Fibroblast of skin of right biceps (primary cell): ENCODE results near the gene GTSF1L.
"Not testable (repeated sequence)": the region's sequence is repeated elsewhere in the genome, so short reads cannot be mapped to it uniquely, and the experiment has no call there.

ENCODE experiments used
- DNase-seq: peaks from one replicate; pipeline ENCODE4 v3.0.0-alpha.2; 2013

The GTSF1L gene

GRCh38 chr20:43726811-43727338 lies at the start of gene GTSF1L:
GTSF1L (minus strand) TSS chr20:43727002; CDS start chr20:43726694, 308 bp downstream.
- peak; percentile 69 for DNase-seq

DNA sequence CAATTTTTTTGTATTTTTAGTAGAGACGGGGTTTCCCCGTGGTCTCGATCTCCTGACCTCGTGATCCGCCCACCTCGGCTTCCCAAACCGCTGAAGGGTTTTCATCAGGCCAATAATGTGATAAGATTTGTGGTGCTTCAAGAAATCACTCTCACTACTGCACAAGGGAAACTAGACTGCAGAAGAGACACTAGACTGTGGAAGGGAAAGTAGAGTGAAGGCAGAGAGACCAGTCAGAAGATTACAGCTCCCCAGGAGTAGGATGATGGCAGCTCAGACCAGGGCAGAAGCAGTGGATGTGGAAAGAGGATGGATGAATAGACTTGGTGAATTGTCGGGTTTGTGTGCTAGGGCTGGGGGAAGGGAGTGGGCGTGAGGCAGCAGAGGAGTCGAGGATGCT lies 48.0 kb upstream of the GTSF1L start:
- no peak for DNase-seq

GRCh38 chr20:43771503-43772190 lies 44.8 kb upstream of the GTSF1L start:
- no peak for DNase-seq

DNA sequence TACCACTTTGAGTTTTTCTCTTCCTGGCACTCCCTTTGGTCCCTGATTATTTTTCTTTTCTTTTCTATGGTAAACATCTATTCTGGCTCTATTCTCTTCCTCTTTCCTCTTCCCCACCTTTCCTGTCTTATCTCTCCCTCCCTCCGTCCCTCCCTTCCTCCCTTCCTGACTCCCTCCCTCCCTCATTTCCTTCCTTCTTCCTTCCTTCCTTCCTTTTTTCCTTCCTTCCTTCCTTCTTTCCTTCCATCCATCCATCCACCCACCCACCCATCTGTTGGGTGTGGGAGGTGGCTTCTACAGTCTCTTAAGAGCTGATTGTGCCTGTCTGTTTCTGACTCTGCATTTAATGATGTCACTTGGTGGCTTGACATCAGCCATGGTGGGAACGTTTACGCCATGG lies 43.5 kb upstream of the GTSF1L start:
- no peak for DNase-seq

GRCh38 chr20:43767686-43768474 lies 41.1 kb upstream of the GTSF1L start:
- DNase-seq, result peak; percentile 41

DNA sequence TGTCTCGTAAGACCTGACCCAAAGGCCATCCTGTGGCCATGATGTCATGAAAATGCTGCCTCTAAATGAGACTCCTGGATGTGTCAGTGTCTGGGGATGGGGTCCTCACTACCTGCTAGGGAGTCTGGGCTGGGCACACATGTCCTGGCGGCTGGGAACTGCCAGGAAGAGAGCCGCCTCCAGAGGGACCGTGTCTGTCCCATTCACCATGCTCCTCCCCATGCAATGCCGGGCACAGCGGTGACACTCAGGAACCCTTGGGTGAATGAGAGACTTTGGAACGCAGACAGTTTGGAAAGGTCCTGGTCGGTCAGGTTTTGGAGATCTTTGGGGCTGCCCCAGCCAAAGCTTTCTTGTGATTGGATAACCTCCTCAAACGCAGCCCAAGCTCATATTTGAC lies 40.1 kb upstream of the GTSF1L start:
- no peak for DNase-seq

DNA sequence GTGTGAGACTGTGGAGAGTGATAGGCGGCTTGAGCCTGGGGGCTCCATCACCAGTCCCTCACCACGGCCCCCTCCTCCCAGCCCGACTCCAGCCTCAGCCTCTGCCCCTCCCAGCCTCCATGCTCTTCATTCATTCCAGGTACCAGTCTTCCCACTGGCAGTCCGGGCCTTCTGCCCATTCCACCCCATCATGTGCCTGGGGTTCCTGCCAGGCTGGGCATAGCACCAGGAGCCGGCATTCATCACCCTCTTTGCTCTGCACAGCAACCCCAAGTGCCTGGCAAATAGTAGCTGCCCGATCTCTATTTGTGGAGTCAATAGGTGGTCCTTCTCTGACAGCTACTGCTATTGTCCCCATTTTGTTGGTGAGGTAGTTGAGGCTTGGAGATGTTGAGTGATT lies 39.6 kb upstream of the GTSF1L start:
- no peak for DNase-seq

GRCh38 chr20:43765916-43766315 lies 39.1 kb upstream of the GTSF1L start:
- no peak for DNase-seq

DNA sequence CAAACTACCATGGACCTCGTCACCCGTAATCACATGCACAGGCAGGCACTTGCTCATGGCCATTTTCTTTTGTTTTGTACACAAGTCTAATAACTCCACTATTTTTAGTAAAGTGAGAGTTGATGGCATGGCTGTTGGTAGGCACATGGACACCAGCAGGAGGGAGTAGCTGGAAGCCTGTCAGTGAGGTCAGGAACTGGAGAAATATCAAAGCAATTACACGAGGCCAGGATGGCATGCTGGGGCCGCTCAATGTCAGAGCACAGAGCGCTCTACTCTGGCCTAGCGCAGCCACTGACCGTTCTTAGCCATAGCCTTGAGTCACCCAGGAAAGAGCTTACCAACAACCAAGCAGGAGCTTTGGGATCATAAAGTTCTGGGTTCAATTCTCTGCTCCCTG lies 36.1 kb upstream of the GTSF1L start:
- DNase-seq, result no peak

DNA sequence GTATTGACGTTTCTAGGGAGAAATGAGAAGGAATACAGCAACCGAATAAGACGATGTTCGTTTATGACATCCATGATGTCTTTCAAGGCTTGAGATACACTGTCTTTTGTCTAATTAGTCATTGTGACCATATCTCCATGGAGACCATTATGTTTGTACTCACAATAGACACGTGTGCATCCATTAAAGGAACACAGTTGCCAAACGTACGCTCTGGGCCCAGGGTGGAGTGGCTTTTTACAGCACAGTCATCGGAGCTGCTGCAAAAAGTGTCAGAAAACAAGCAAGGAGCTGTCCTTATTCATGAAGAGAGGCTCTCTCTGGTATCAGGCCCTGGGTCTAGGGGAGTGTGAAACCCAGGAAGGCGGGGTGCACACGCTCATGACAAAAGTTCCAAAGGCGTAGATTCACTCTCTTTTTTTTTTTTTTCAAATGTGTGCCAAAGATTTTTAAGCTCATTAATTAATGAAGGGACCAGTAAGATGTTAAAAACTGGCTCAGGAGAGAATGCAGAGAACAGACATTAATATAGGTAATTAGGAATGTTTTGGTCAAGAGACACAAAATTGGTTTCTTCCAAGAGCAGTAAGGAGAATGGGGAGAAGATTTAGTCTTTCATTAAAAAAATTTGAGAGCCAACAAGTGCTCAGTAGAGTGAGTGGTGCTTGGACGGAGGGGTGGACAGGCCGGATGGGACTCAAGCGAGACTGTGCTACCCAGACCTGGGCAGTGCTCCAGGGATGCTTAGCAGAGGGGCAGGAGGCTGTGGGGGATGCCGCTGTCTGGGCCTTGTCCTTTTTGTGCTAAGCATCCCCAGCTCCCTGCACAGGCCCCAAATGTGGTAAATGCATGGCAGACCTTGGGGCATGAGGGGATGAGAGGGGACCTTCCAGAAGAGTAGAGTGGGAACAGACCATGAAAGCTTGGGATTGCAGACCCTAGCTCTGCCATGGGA lies 34.9 kb upstream of the GTSF1L start:
- DNase-seq, result peak; percentile 16

DNA sequence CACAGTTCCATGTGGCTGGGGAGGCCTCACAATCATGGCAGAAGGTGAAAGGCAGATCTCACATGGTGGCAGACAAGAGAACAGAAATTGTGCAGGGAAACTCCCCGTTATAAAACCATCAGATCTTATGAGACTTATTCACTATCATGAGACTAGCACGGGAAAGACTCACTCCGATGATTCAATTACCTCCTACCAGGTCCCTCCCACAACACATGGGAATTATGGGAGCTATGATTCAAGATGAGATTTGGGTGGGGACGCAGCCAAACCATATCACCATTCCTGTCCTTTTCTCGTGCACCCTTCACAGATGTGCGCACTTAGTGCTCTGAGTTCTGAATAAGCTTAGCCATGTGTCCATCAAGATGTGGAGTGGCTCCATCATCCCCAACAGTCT lies 31.1 kb upstream of the GTSF1L start:
- DNase-seq, result not testable (repeated sequence)

DNA sequence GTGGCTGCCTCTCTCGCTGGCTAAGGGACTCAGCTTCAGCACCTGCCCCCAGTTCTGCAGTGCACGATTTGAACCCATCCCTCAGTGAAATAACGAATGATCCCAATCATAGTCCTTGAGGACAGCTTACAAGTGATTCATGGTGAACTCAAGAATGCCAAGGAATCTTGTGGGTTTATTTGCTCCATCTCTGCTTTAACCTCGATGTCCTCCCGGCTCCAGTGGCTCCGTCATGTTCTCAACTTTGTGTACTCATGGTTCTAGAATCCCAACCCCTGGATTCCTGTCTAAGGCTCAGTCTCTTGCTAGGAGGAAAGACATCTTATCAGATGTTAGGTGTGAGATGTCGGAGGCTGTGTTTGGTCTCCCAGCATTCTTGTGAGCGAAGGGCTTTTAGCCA lies 29.0 kb upstream of the GTSF1L start:
- DNase-seq, result peak; percentile 90

- peak; percentile 89 for DNase-seq
Measured at GRCh38 chr20:43755390-43755789, 28.6 kb upstream of the GTSF1L start.

- peak; percentile 88 for DNase-seq
Measured at GRCh38 chr20:43752561-43753301, 25.9 kb upstream of the GTSF1L start.

DNA sequence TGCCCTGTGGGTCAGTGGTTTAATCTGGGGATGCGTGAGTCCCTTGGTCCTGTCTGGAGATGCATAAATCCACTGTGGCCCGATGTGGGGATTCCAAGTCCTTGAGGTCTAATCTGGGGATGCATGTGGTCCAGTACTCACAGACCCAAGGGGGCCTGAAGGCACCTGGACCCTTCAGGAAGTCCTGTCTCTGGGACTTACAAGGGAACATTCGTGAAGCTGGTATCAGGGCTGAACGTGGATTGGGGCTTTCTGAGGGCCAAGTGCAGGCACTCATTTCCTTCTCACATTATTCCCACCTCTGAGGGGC lies 25.2 kb upstream of the GTSF1L start:
- DNase-seq, result no peak

- DNase-seq, result peak; percentile 80
Measured at GRCh38 chr20:43751167-43752050, 24.6 kb upstream of the GTSF1L start.

- DNase-seq, result no peak
Measured at GRCh38 chr20:43750774-43751166, 24.0 kb upstream of the GTSF1L start.

DNA sequence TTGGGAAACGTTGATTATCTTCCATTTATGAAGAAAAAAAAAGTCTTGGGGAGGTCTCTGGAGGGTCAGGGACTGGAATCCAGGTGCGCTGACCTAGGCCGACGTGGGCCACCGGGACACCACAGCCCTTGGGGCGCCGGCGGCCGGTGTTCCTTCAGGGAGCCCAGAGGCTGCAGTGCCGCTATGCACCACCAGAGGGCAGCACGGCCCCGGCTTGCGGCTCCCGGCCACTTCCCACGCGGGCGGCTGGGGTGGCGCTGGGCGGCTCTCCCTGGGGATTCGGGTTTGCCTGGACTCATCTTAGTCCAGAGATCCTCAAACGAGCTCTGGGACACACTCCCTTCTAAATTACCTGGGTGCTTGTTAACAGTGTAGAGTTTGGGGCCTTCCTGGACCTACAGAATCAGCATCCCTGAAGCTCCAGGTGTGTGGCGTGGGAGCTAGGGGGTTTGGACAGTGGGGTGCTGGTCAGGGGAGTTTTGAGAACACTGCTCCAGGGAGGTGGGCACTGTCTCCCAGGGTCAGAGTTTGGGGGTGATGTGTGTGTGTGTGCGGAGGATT lies 23.0 kb upstream of the GTSF1L start:
- DNase-seq, result peak; percentile 51

- no peak for DNase-seq
Measured at GRCh38 chr20:43748274-43748673, 21.5 kb upstream of the GTSF1L start.

DNA sequence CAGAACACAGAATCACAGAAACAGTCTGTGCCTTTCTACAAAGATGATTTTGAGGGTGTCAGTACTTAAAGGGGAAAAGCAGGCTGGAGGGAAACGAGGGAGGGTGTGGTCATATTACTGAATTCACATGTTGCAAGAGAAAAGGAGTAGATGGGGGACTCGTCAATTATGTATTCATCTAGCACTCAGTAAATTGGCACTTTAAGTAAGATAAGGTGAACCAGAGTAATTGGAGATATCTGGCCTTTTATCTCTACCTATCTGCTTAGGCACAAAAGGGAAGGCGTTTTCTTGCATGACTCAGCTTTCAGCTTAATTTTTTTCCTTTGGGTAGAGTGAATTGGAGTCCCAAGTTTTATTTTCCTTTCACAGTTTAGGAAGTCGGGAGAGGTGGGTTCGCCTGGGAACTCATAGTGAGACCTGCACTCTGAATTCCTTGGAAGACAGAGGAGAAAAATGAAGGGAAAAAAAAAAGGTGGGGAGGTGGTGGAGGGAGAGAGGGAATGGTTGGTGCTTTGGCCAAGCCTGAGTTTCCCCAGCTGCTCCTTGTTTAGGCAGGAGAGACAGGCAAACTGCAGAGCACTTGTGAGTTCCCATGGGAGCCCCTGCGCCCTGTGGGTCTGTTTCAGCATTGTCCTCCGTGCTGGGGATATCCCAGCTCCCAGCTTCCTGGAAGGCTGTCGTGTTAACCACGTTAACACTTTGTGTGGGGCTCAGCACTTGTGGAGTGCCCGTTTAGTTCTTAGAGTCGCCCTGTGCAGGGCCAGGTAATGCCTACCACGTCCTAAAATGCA lies 19.7 kb upstream of the GTSF1L start:
- DNase-seq, result no peak
